Epithelial cell of proximal tubule (primary cell): ENCODE data around the gene DCLRE1A. TPM values are rescaled to one million over a fixed set of nuclear protein-coding genes. Genes with fewer than 3 reads are reported as not detected.
A peak's percentile ranks its signal among the peaks of the same experiment; 100 is the strongest.

Experiments used
- DNase-seq: peaks from one replicate; pipeline ENCODE4 v3.0.0-alpha.2; 2011; ENCODE audit warnings: low read depth
- H3K4me3 ChIP-seq: 2 replicates; pipeline ENCODE4 v1.5.1; 2011; ENCODE audit warnings: low read depth, mild to moderate bottlenecking, low read length
- total RNA-seq: library from RNA; depleted of rRNA; stranded (reverse); fragments of >200 nt; gene quantifications from 2 replicates; pipeline ENCODE4 v1.2.3, GENCODE V29; 2015
- TF ChIP-seq, protein P1 (sequence below): conservative IDR thresholded peaks from 2 replicates; pipeline ENCODE4 v1.5.1; 2012; ENCODE audit warnings: low read depth, mild to moderate bottlenecking, low read length

Gene DCLRE1A
- 7.9 and 12.0 TPM in 2 replicates for total RNA-seq

DNA sequence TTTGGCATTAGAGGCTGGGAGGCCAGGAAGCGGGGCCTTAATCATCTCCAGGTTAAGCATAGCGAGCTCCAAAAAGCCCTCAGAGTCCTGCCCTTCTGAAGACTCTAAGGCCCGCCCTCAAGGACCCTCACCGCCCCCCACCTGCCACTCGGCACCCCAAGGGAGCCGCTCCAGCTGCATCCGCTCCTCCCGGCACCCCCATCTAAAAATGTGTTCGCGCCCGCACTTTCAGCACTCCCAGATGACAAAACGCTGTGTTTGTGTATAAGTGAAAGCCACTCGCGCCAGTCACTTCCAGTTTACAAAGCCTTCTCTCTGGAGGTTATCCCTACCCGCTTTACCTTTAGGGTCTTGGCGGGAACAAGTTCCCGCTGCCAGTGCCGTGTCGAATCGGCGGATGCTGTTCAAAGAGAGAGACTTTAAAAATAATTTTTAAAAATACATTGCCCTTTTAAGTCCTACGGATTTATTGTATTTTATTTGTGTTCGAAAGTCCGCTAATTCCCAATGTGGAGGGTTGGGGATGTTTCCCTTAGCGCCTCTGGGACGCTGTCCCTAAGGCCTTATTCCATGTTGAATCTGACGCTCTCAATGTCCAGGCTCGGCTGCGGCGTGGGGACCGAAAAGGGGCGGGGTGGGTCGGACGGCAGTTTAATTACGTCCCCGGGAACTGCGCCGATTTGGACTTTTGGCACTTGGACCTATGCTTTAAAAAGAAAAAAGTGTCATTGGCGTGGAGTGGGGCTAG is at the start of gene DCLRE1A, which contains the start of gene NHLRC2:
Gene DCLRE1A (minus strand): TSS at position 70 of the 748 bp plus-strand sequence. CDS start 900 bp downstream, outside the sequence.
Gene NHLRC2 (plus strand): TSS at position 649 of the 748 bp plus-strand sequence. CDS start 212 bp downstream, outside the sequence.
- TF ChIP-seq, protein P1, sequence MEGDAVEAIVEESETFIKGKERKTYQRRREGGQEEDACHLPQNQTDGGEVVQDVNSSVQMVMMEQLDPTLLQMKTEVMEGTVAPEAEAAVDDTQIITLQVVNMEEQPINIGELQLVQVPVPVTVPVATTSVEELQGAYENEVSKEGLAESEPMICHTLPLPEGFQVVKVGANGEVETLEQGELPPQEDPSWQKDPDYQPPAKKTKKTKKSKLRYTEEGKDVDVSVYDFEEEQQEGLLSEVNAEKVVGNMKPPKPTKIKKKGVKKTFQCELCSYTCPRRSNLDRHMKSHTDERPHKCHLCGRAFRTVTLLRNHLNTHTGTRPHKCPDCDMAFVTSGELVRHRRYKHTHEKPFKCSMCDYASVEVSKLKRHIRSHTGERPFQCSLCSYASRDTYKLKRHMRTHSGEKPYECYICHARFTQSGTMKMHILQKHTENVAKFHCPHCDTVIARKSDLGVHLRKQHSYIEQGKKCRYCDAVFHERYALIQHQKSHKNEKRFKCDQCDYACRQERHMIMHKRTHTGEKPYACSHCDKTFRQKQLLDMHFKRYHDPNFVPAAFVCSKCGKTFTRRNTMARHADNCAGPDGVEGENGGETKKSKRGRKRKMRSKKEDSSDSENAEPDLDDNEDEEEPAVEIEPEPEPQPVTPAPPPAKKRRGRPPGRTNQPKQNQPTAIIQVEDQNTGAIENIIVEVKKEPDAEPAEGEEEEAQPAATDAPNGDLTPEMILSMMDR, result no peak
- DNase-seq, result peak; percentile 55

DNA sequence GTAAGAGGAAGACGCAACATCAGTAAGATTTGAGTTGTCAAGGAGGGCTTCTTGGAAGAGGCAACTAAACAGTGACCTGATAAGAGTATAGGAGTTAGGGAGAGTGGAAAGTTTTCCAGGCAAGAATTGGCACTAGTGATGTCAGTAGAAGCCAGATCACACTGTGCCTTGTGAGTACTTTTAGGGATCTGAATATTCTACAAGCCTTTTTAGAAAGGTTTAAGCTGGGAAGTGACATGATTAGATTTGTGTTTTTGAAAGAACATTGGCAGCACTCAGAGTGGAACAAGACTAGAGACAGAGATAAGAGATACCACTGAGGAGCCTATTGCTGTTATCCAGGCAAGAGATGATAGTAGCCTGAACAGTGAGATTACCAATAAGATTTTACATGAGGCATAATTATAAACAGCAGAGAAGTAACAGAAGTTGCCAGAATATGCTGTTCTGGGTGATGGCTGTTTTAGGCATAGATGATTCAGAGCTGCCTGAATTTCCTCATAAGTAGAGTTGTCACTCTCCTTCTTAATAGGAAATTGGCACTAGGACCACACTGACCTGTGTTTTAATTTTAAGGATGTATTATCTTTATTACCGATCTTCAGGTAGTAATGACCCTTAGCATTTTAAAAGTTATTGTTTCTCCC is 46.2 kb upstream of the DCLRE1A start:
- TF ChIP-seq, protein P1, result no peak
- DNase-seq, result no peak
- no peak overlapping the region for H3K4me3 ChIP-seq

More for the DNA sequence above, at the start of gene DCLRE1A, which contains the start of gene NHLRC2:
- H3K4me3 ChIP-seq, result peak within 1 kb of the TSS; percentile 91

DNA sequence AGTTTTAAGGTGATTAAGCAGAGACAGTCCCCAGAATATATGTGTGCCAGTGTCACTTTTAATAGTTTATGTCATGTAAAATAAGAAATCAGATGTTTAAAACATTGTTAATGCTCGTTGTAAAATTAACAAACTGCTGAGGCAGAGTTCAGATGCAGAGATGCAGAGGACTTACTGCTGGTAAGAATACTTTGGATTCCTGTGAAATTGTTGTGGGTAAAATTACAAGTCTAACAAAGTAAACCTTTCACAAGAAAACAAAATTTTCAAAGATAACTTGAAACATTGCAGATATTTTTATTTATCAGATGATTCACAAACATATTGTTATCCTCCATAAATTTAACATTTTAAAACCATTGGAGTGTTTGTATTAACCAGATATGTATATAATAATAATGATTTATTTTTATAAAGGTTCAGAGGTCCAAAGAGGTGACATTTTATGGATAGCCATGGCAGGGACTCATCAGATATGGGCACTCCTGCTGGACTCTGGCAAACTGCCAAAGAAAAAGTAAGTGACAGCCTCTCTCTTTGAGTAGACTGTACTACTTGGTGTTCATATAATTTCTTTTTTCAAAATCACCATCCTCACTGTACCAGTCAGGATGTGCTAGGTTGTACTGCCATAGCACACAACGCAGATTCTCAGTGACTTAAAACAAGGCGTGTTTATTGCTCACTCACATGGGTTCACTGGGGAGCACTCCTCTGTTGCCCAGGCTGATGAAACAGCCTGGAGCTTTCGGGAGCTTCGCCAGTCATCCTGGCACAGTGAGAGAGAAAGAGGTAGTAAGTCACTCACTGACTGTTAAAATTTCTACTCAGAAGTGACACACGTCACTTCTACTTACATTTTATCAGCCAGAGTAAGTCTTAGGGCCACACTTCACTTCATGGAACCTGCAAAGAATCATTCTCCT is 44.1 kb upstream of the DCLRE1A start:
- DNase-seq, result no peak
- H3K4me3 ChIP-seq, result no peak overlapping the region
- TF ChIP-seq, protein P1, result no peak

DNA sequence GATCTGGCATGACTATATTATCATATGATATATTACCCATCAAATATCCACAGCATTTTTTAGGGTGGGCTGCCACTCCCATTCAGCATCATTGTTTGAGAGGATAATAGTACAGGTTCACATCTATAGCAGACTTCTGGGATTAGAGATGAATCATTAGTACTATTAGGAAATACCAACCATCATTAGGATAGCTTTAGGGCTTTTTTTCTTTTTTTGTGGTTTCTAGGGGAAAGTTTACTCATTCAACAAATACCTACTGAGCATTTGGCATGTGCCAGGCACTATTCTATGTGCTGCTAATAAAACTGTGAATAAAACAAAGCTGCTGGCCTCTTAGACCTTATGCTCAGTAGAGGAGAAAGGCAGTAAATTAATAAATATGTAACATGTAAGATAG is 41.1 kb upstream of the DCLRE1A start:
- no peak overlapping the region for H3K4me3 ChIP-seq
- TF ChIP-seq, protein P1, result no peak
- DNase-seq, result peak; percentile 10

DNA sequence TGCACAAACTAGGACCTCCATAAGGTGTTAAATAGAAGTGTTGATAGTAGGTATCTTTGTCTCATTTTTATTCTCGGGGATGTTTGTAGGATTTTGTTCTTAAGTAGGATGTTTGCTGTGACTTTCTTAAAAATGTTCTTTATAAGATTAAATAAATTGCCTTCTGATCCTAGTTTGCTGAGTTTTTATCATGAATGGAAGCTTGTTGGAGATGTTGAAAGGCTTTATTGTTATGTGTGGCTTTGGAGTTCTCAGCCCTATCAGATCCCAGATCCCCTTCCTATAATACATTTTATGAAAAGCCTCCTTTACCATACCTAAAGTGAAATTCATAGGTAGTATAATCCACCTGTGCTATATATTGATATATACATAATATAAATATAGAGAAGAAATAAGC is 40.7 kb upstream of the DCLRE1A start:
- DNase-seq, result no peak
- H3K4me3 ChIP-seq, result no peak overlapping the region
- TF ChIP-seq, protein P1, result no peak

DNA sequence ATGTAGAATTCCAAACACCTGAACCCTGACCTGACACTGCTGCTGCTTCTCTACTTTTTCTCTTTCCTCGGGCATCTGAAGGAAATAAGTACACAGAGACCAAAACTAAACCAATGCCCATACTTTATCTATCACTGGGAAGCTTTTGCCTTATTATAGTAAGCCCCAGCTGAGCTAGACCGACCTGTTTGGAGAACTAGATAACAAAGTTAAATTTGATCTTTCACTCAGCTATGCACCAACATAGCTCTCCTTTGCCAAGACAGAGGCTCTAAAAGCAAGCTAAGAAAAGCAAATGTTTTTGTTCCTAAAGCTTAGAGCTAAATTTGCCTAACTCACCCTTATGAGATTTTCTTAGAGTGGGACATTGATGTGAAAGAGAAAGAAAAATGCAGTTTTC is 39.7 kb upstream of the DCLRE1A start:
- TF ChIP-seq, protein P1, result no peak
- H3K4me3 ChIP-seq, result no peak overlapping the region
- DNase-seq, result no peak
